ENCODE results near the gene WDR49. TPM values are rescaled to one million over a fixed set of nuclear protein-coding genes. Genes with fewer than 3 reads are reported as not detected.

WDR49 gene
- total RNA-seq, 1 experiment from 2014 or later = 0.34 TPM

- RAD21 ChIA-PET (ENCODE audit: low non-redundant PET in 1 of 2, low total read pairs in 2 of 2, uncharacterized antibody in 2 of 2, unreplicated experiment in 2 of 2) = no interaction called here
These were observed 155.8 kb downstream of the WDR49 start for GRCh38 chr3:167497903-167498302.

GRCh38 chr3:167493244-167493643 is 160.5 kb downstream of the WDR49 start:
- no TSS peak for BruUV-seq (replicated peaks)

More at GRCh38 chr3:167497903-167498302, 155.8 kb downstream of the WDR49 start:
- Histone ChIP-seq H3K9me2 (ENCODE audit: insufficient read depth) (no peaks in the 10 kb centered on the region), H3K36me3 (ENCODE audit: control insufficient read depth in 1 of 2, insufficient read depth in 2 of 2, low read length in 2 of 2) (no peaks in the 10 kb centered on the region), H3K9ac (ENCODE audit: low read length) (no peak overlapping the region), H4K20me1 (ENCODE audit: insufficient read depth) (no peaks in the 10 kb centered on the region), H3K27ac (ENCODE audit: low read depth, low read length) (no peak overlapping the region), H3K27me3 (ENCODE audit: insufficient read depth, low read length) (no peaks in the 10 kb centered on the region), H3K4me3 (replicated peaks in 1 of 2; ENCODE audit: low read depth in 1 of 2, low read length in 2 of 2) (no peak overlapping the region), H3K9me3 (ENCODE audit: control insufficient read depth in 1 of 2, insufficient read depth in 1 of 2, low read depth in 1 of 2, low read length in 2 of 2) (no peaks in the 10 kb centered on the region), H3K4me1 (ENCODE audit: control insufficient read depth in 1 of 2, insufficient read depth in 2 of 2, low read length in 2 of 2) (no peaks in the 10 kb centered on the region), H3K79me2 (ENCODE audit: insufficient read depth, low read length) (no peaks in the 10 kb centered on the region), H3K4me2 (ENCODE audit: low read length) (no peak overlapping the region), H2AFZ (ENCODE audit: low read depth, low read length, poor library complexity, severe bottlenecking) (no peak overlapping the region)
- TF ChIP-seq ATF3 (IDR thresholded peaks at IDR 0.05) (no peak), EZH2 (IDR thresholded peaks at IDR 0.05) (no peak), TCF7L2 (IDR thresholded peaks at IDR 0.05; ENCODE audit: borderline replicate concordance, extremely low read depth, insufficient read depth, insufficient read length) (no peak), POLR2A (IDR thresholded peaks at IDR 0.05; ENCODE audit: borderline replicate concordance, extremely low read depth, insufficient read depth, insufficient read length) (no peak), SRF (IDR thresholded peaks at IDR 0.05; ENCODE audit: low read depth) (no peak), CBX3 (IDR thresholded peaks at IDR 0.05; ENCODE audit: low read depth) (no peak), POLR2AphosphoS5 (IDR thresholded peaks at IDR 0.05; ENCODE audit: low read depth, low read length) (no peak), ELF1 (IDR thresholded peaks at IDR 0.05; ENCODE audit: borderline replicate concordance, low read depth) (no peak), FOSL1 (IDR thresholded peaks at IDR 0.05; ENCODE audit: low read depth) (no peak), YY1 (IDR thresholded peaks at IDR 0.05; ENCODE audit: extremely low read depth, insufficient replicate concordance, low read depth, low read length) (no peak), EZH2phosphoT487 (IDR thresholded peaks at IDR 0.05; ENCODE audit: borderline replicate concordance) (no peak), CEBPB (IDR thresholded peaks at IDR 0.05; ENCODE audit: low read depth) (no peak), SP1 (IDR thresholded peaks at IDR 0.05; ENCODE audit: low read depth) (no peak), RAD21 (IDR thresholded peaks at IDR 0.05; ENCODE audit: low read depth) (no peak), EGR1 (IDR thresholded peaks at IDR 0.05; ENCODE audit: low read depth) (no peak)
- TF ChIP-seq, protein P1, sequence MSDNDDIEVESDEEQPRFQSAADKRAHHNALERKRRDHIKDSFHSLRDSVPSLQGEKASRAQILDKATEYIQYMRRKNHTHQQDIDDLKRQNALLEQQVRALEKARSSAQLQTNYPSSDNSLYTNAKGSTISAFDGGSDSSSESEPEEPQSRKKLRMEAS (IDR thresholded peaks at IDR 0.05) = no peak
- ChIA-PET POLR2A (no interaction called here), CTCF (no interaction called here)
- no peak for ATAC-seq
- intact Hi-C loops (cut with micrococcal nuclease) = no loop called here
- no peak for DNase-seq (ENCODE audit: low read depth, low spot score)
- BruUV-seq (replicated peaks) = no TSS peak

More at GRCh38 chr3:167493244-167493643, 160.5 kb downstream of the WDR49 start:
- DNase-seq (ENCODE audit: low read depth, low spot score) (peak; percentile 36), ATAC-seq (peak; percentile 96)
- Histone ChIP-seq H3K4me2 (ENCODE audit: low read length) (no peak overlapping the region), H3K27me3 (ENCODE audit: insufficient read depth, low read length) (no peaks in the 10 kb centered on the region), H4K20me1 (ENCODE audit: insufficient read depth) (no peaks in the 10 kb centered on the region), H3K79me2 (ENCODE audit: insufficient read depth, low read length) (no peaks in the 10 kb centered on the region), H3K4me1 (ENCODE audit: control insufficient read depth in 1 of 2, insufficient read depth in 2 of 2, low read length in 2 of 2) (no peaks in the 10 kb centered on the region), H3K27ac (ENCODE audit: low read depth, low read length) (no peak overlapping the region), H3K9ac (ENCODE audit: low read length) (no peak overlapping the region), H2AFZ (ENCODE audit: low read depth, low read length, poor library complexity, severe bottlenecking) (no peak overlapping the region), H3K9me2 (ENCODE audit: insufficient read depth) (no peaks in the 10 kb centered on the region), H3K9me3 (ENCODE audit: control insufficient read depth in 1 of 2, insufficient read depth in 1 of 2, low read depth in 1 of 2, low read length in 2 of 2) (no peaks in the 10 kb centered on the region), H3K4me3 (replicated peaks in 1 of 2; ENCODE audit: low read depth in 1 of 2, low read length in 2 of 2) (no peak overlapping the region), H3K36me3 (ENCODE audit: control insufficient read depth in 1 of 2, insufficient read depth in 2 of 2, low read length in 2 of 2) (no peaks in the 10 kb centered on the region)
- ChIA-PET RAD21 (ENCODE audit: low non-redundant PET in 1 of 2, low total read pairs in 2 of 2, uncharacterized antibody in 2 of 2, unreplicated experiment in 2 of 2) (no interaction called here), POLR2A (no interaction called here), CTCF (interaction anchor here (0.7 kb wide), 1 partner anchor 10 kb away, joined by 3 read pairs; no protein-coding TSS in a partner anchor)
- TF ChIP-seq RAD21 (IDR thresholded peaks at IDR 0.05; ENCODE audit: low read depth) (peak; percentile 25; the same call in 1 of the 2 replicates), SIN3A (IDR thresholded peaks at IDR 0.05; ENCODE audit: low read depth) (no peak)
- TF ChIP-seq, protein P2, sequence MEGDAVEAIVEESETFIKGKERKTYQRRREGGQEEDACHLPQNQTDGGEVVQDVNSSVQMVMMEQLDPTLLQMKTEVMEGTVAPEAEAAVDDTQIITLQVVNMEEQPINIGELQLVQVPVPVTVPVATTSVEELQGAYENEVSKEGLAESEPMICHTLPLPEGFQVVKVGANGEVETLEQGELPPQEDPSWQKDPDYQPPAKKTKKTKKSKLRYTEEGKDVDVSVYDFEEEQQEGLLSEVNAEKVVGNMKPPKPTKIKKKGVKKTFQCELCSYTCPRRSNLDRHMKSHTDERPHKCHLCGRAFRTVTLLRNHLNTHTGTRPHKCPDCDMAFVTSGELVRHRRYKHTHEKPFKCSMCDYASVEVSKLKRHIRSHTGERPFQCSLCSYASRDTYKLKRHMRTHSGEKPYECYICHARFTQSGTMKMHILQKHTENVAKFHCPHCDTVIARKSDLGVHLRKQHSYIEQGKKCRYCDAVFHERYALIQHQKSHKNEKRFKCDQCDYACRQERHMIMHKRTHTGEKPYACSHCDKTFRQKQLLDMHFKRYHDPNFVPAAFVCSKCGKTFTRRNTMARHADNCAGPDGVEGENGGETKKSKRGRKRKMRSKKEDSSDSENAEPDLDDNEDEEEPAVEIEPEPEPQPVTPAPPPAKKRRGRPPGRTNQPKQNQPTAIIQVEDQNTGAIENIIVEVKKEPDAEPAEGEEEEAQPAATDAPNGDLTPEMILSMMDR (IDR thresholded peaks at IDR 0.05 in 2 of 3, conservative IDR thresholded peaks at IDR 0.05 in 1 of 3; ENCODE audit: borderline replicate concordance in 1 of 3, insufficient read depth in 1 of 3, low read depth in 2 of 3, low read length in 2 of 3) = peak; percentile 84 to 92 (median 90)
- intact Hi-C loops (cut with micrococcal nuclease) = no loop called here
